PFSK-1 (cell line): ENCODE results near the gene NLK.

Experiments used
- POLR2AphosphoS5 ChIP-seq: IDR thresholded peaks from 2 replicates; pipeline ENCODE4 v1.6.1; 2012; ENCODE audit warnings: low read depth, mild to moderate bottlenecking, control low read depth, low read length, moderate library complexity
- REST ChIP-seq, 2 experiments: IDR thresholded peaks; 2 replicates each; pipeline versions ENCODE4 v1.6.1 to v1.8.0; 2011 to 2012; ENCODE audit warnings: low read depth in 2 of 2, low read length in 2 of 2, control low read depth in 1 of 2, inconsistent platforms in 1 of 2, mild to moderate bottlenecking in 1 of 2, moderate library complexity in 1 of 2; ENCODE audit not compliant: insufficient read depth in 1 of 2
- TAF1 ChIP-seq: IDR thresholded peaks from 2 replicates; pipeline ENCODE4 v1.6.1; 2012; ENCODE audit warnings: low read length, control low read depth, borderline replicate concordance; ENCODE audit not compliant: insufficient read depth

DNA sequence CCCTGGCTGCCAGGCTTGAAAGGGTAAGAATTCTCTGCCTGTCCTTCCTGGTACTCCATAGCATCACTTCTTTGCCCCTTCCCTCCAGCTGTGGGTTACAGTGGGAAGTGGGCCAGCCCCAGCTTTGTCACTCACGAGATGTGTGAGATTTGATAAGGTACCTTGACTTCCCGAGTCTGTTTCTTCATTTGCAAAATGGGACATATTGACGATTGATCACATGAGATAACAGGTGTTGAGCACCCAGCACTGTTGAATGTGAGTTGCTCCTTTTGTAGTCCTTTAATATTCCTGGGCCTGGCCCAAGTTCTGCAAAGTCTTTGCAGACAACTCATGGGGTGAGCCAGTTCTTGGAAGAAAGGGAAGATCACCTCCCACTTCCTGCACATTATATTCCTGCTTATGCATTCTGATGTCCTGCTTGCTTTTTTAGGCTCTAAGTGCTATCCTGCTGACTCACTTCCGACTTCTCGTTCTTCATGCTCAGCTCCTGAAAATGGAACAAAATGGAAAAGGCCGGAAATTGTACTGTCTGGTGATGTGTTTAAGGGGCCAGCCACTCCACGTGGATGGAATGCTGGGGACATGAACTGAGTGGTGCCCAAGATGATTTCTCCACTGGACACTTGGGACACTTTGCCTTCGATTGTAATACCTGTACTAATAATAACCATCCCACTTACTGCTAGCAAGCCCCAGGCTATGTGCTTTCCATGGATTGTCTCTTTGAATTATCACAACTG, 8.3 kb upstream of the NLK start:
- TF ChIP-seq POLR2AphosphoS5 (no peak), REST (IDR thresholded peaks at IDR 0.05; ENCODE audit: insufficient read depth in 1 of 2, low read depth in 2 of 2, low read length in 2 of 2) (peak in 1 of 2 experiments; percentile 61; a peak in 2 of 4 replicates), TAF1 (peak; percentile 45; the same call in 1 of the 2 replicates)
